GM12878 (cell line): ENCODE results near the gene SESN1. TPM values are rescaled to one million over a fixed set of nuclear protein-coding genes. Genes with fewer than 3 reads are reported as not detected.

Experiments
- ATAC-seq: fragments of 200-7000 bp; cut with Tn5 transposase; 3 replicates; pipeline ENCODE4 v1.9.1; 2020; ENCODE audit warnings: mild to moderate bottlenecking, moderate library complexity
- BruUV-seq: library from RNA; stranded (reverse); fragments of 400-500 nt; replicated peaks from 2 replicates; lab custom pipeline; 2021; lab: Mats Ljungman, UMichigan
- CTCF ChIA-PET: fragments of 300-600 bp; sonication (Branson Sonifier 250); formaldehyde crosslinking; extraction: SDS; loops from one replicate; lab custom pipeline; 2021; ENCODE audit warnings: inconsistent platforms; lab: Yijun Ruan, JAX
- POLR2A ChIA-PET: fragments of 350-600 bp; formaldehyde crosslinking; extraction: SDS; loops from one replicate; lab custom pipeline; 2021; ENCODE audit warnings: inconsistent platforms; lab: Charles Lee
- RAD21 ChIA-PET: fragments of 300-600 bp; sonication (Branson Sonifier 250); formaldehyde crosslinking; loops from one replicate; lab custom pipeline; 2023; ENCODE audit warnings: antibody characterized with exemption; ENCODE audit not compliant: unreplicated experiment; lab: Charles Lee
- SMC1A ChIA-PET: fragments of 300-600 bp; sonication (Branson Sonifier 250); formaldehyde crosslinking; loops from one replicate; lab custom pipeline; 2023; ENCODE audit not compliant: unreplicated experiment, uncharacterized antibody; lab: Charles Lee
- DNase-seq: peaks from one replicate; pipeline ENCODE4 v3.0.0-alpha.2; 2011; ENCODE audit warnings: low read depth, low spot score
- FAIRE-seq: peaks from 3 replicates; lab custom pipeline; 2011; peaks lifted over from hg19 to GRCh38; lab: Jason Lieb, UNC
- H2AFZ ChIP-seq: 2 replicates; pipeline ENCODE4 v1.6.0; 2011; ENCODE audit warnings: low read depth, low read length, control low read depth; ENCODE audit not compliant: control insufficient read depth
- H3K27ac ChIP-seq: 2 replicates; pipeline ENCODE4 v1.5.1; 2011; ENCODE audit warnings: control low read depth; ENCODE audit not compliant: control insufficient read depth, insufficient read depth
- H3K27me3 ChIP-seq, 2 experiments: replicated peaks in 1 of 2; 2 replicates each; pipeline versions ENCODE4 v1.6.0 to v1.6.1; 2011; ENCODE audit warnings: low read length in 1 of 2; ENCODE audit not compliant: control insufficient read depth in 2 of 2, insufficient read depth in 2 of 2
- H3K36me3 ChIP-seq, 2 experiments: 2 replicates each; pipeline ENCODE4 v1.5.1; 2011; ENCODE audit warnings: low read length in 1 of 2; ENCODE audit not compliant: control insufficient read depth in 2 of 2, insufficient read depth in 2 of 2
- H3K4me1 ChIP-seq: 2 replicates; pipeline ENCODE4 v1.6.1; 2011; ENCODE audit warnings: mild to moderate bottlenecking, low read length, moderate library complexity, mixed read lengths; ENCODE audit not compliant: control insufficient read depth, insufficient read depth
- H3K4me2 ChIP-seq: 2 replicates; pipeline ENCODE4 v1.6.0; 2011; ENCODE audit warnings: control low read depth; ENCODE audit not compliant: control insufficient read depth, insufficient read depth
- H3K4me3 ChIP-seq: fragments of 200-600 bp; sonication (generic); 2 replicates; pipeline ENCODE4 v1.5.1; 2016
- H3K79me2 ChIP-seq: 2 replicates; pipeline ENCODE4 v1.6.0; 2011; ENCODE audit warnings: low read length; ENCODE audit not compliant: control insufficient read depth, insufficient read depth
- H3K9ac ChIP-seq: 2 replicates; pipeline ENCODE4 v1.8.0; 2011; ENCODE audit warnings: low read length, control low read depth, mixed read lengths; ENCODE audit not compliant: control insufficient read depth, insufficient read depth
- H3K9me3 ChIP-seq: replicated peaks from 3 replicates; pipeline ENCODE4 v1.5.1; 2011; ENCODE audit warnings: mild to moderate bottlenecking, low read length; ENCODE audit not compliant: control insufficient read depth, insufficient read depth
- H4K20me1 ChIP-seq: 2 replicates; pipeline ENCODE4 v1.6.0; 2011; ENCODE audit not compliant: control insufficient read depth, insufficient read depth
- BHLHE40 ChIP-seq, 2 experiments: fragments of 450-650 bp in 1 of 2; IDR thresholded peaks; 2 replicates each; pipeline ENCODE4 v1.6.1; 2011 to 2017; ENCODE audit warnings: low read depth in 2 of 2, borderline replicate concordance in 1 of 2, improper control_type of control experiment in 1 of 2, low read length in 1 of 2, mild to moderate bottlenecking in 1 of 2
- ESRRA ChIP-seq: IDR thresholded peaks from 2 replicates; pipeline ENCODE4 v1.6.1; 2012; ENCODE audit warnings: mild to moderate bottlenecking, low read length, improper control_type of control experiment
- GABPA ChIP-seq: IDR thresholded peaks from 2 replicates; pipeline ENCODE4 v1.6.1; 2014; ENCODE audit warnings: antibody characterized with exemption, low read depth, mild to moderate bottlenecking, inconsistent platforms
- HDAC2 ChIP-seq: fragments of 200-600 bp; sonication (generic); IDR thresholded peaks from 2 replicates; pipeline ENCODE4 v1.6.1; 2017
- JUNB ChIP-seq: IDR thresholded peaks from 2 replicates; pipeline ENCODE4 v1.6.1; 2016; ENCODE audit warnings: antibody characterized with exemption, mild to moderate bottlenecking
- KAT2A ChIP-seq: conservative IDR thresholded peaks from 2 replicates; pipeline ENCODE4 v1.6.1; 2011; ENCODE audit warnings: low read depth, low read length; ENCODE audit not compliant: control insufficient read depth
- MYC ChIP-seq: IDR thresholded peaks from 2 replicates; pipeline ENCODE4 v1.6.1; 2011; ENCODE audit warnings: mild to moderate bottlenecking, low read length, moderate library complexity, inconsistent platforms; ENCODE audit not compliant: insufficient read depth, insufficient replicate concordance, insufficient read length, severe bottlenecking
- NFXL1 ChIP-seq: fragments of 450-650 bp; IDR thresholded peaks from 2 replicates; pipeline ENCODE4 v1.6.1; 2017; ENCODE audit warnings: antibody characterized with exemption, mild to moderate bottlenecking, borderline replicate concordance
- RAD51 ChIP-seq: fragments of 450-650 bp; IDR thresholded peaks from 2 replicates; pipeline ENCODE4 v1.6.1; 2016; ENCODE audit warnings: moderate library complexity, mild to moderate bottlenecking, inconsistent platforms
- SMAD5 ChIP-seq: IDR thresholded peaks from 2 replicates; pipeline ENCODE4 v1.6.1; 2016; ENCODE audit warnings: antibody characterized with exemption, low read depth
- SREBF1 ChIP-seq: IDR thresholded peaks from 2 replicates; pipeline ENCODE4 v1.6.1; 2012; ENCODE audit warnings: mild to moderate bottlenecking, low read length
- TAF1 ChIP-seq: IDR thresholded peaks from 2 replicates; pipeline ENCODE4 v1.6.1; 2011; ENCODE audit warnings: mild to moderate bottlenecking, low read depth, low read length, borderline replicate concordance
- ZNF622 ChIP-seq: fragments of 450-650 bp; IDR thresholded peaks from 2 replicates; pipeline ENCODE4 v1.6.1; 2017; ENCODE audit warnings: mild to moderate bottlenecking, inconsistent platforms
- WGBS: methylation state at CpG from one replicate; pipeline ENCODE4 v1.1.6; 2016; ENCODE audit warnings: low lambda C conversion rate; ENCODE audit not compliant: insufficient replicate concordance, insufficient coverage; ENCODE audit errors: missing lambda C conversion rate; 5-methylcytosine and 5-hydroxymethylcytosine counted together
- in situ Hi-C: fragments of 300-500 bp; cut with MboI; formaldehyde crosslinking; loops from 9 replicates; pipeline ENCODE4 v1.14.3; 2018; ENCODE audit warnings: mixed read lengths
- intact Hi-C: fragments of 100-400 bp; cut with micrococcal nuclease; formaldehyde crosslinking; loops from one replicate; pipeline ENCODE4 v1.14.2; 2022; ENCODE audit not compliant: unreplicated experiment
- polyA plus RNA-seq, 11 experiments: library from polyadenylated mRNA; depleted of rRNA in 4 of 11; unstranded in 6 of 11; stranded (reverse) in 5 of 11; fragments of >200 nt; fragmentation: Nextera tagmentation in 4 of 11; fragmentation: Illumina TruSeq in 1 of 11; extraction: Ambion mirVana in 4 of 11; extraction: Trizol in 1 of 11; gene quantifications; 1 replicate in 1 of 11; 2 replicates in 10 of 11; pipeline versions ENCODE4 v1.2.1 to v1.2.3, GENCODE V29; 2011 to 2016; ENCODE audit warnings: inconsistent platforms in 2 of 11, missing spikeins in 2 of 11, low read depth in 1 of 11
- total RNA-seq, 4 experiments: library from RNA; depleted of rRNA in 3 of 4; stranded (reverse); fragments of >200 nt in 3 of 4; fragmentation: Illumina TruSeq in 1 of 4; extraction: Trizol in 1 of 4; gene quantifications; 2 replicates each; pipeline versions ENCODE4 v1.2.1 to v1.2.3, GENCODE V29; 2013 to 2021
- TF ChIP-seq, protein P1 (sequence below): fragments of 450-650 bp; IDR thresholded peaks from 2 replicates; pipeline ENCODE4 v1.6.1; 2017; ENCODE audit warnings: low read depth, mild to moderate bottlenecking, moderate library complexity
- TF ChIP-seq, protein P2 (sequence below): IDR thresholded peaks from 2 replicates; pipeline ENCODE4 v1.6.1; 2011; ENCODE audit warnings: low read depth, mild to moderate bottlenecking, low read length, moderate library complexity, borderline replicate concordance; ENCODE audit errors: extremely low read depth
- TF ChIP-seq, protein P3 (sequence below): IDR thresholded peaks from 2 replicates; pipeline ENCODE4 v1.6.1; 2012; ENCODE audit warnings: mild to moderate bottlenecking, low read depth, low read length

Gene SESN1
- total and polyA plus RNA-seq, 10 of the 15 experiments (the other 5 are each of a cell fraction or from before 2014, with no cell fraction given), result 1.3 to 13.0 (median 3.3) TPM

DNA sequence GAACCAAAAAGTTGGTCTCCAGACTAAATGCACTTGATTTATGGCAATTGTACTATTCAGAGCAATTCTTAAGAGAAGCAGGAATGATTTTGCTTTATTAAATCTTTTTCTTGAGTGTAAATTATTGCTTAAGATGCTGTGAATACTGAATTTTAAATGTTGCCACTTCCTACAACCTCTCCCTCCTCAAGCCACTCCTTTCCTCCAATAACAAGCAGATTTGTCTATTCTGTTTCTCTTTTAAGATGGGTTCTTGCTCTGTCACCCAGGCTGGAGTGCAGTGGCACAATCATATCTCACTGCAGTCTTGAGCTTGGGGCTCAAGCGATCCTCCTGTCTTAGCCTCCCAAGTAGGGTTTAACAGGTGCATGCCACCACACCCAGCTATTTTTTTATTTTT is 65.3 kb downstream of the SESN1 start (continued):
- TF ChIP-seq, protein P1, sequence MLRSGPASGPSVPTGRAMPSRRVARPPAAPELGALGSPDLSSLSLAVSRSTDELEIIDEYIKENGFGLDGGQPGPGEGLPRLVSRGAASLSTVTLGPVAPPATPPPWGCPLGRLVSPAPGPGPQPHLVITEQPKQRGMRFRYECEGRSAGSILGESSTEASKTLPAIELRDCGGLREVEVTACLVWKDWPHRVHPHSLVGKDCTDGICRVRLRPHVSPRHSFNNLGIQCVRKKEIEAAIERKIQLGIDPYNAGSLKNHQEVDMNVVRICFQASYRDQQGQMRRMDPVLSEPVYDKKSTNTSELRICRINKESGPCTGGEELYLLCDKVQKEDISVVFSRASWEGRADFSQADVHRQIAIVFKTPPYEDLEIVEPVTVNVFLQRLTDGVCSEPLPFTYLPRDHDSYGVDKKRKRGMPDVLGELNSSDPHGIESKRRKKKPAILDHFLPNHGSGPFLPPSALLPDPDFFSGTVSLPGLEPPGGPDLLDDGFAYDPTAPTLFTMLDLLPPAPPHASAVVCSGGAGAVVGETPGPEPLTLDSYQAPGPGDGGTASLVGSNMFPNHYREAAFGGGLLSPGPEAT, result no peak
- TF ChIP-seq, protein P2, sequence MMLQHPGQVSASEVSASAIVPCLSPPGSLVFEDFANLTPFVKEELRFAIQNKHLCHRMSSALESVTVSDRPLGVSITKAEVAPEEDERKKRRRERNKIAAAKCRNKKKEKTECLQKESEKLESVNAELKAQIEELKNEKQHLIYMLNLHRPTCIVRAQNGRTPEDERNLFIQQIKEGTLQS, result no peak
- TF ChIP-seq ESRRA, result no peak

DNA sequence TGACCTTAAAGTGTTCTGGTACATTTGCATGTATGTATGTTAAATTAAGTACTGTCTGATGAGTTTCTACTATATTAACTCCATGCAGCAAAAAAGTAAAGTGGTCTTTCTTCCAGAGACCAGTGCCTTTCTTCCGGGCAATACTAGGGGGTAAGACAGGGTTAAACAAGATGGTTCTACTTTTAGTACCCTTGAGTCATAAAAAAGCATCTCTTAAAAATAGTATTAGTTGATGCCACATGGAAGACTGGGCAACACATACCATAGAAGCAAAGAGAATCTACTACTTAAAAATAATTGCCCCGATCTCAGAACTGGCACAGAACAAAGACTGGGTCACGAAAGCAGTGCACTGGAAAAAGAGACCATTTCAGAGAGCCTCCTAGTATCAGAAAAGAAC is 66.2 kb downstream of the SESN1 start:
- FAIRE-seq, result no peak
- 78% methylated on average over 3 of the region's 3 CpGs for WGBS
- CTCF ChIA-PET, result no interaction called here

More for the DNA sequence above, 66.2 kb downstream of the SESN1 start:
- TF ChIP-seq TAF1 (no peak), MYC (no peak), GABPA (no peak), RAD51 (no peak), JUNB (no peak), SREBF1 (no peak), HDAC2 (no peak), NFXL1 (no peak), ZNF622 (no peak), KAT2A (no peak), BHLHE40 (IDR thresholded peaks at IDR 0.05; ENCODE audit: borderline replicate concordance in 1 of 2, low read depth in 2 of 2, low read length in 1 of 2) (no peak), SMAD5 (no peak)
- TF ChIP-seq, protein P3, sequence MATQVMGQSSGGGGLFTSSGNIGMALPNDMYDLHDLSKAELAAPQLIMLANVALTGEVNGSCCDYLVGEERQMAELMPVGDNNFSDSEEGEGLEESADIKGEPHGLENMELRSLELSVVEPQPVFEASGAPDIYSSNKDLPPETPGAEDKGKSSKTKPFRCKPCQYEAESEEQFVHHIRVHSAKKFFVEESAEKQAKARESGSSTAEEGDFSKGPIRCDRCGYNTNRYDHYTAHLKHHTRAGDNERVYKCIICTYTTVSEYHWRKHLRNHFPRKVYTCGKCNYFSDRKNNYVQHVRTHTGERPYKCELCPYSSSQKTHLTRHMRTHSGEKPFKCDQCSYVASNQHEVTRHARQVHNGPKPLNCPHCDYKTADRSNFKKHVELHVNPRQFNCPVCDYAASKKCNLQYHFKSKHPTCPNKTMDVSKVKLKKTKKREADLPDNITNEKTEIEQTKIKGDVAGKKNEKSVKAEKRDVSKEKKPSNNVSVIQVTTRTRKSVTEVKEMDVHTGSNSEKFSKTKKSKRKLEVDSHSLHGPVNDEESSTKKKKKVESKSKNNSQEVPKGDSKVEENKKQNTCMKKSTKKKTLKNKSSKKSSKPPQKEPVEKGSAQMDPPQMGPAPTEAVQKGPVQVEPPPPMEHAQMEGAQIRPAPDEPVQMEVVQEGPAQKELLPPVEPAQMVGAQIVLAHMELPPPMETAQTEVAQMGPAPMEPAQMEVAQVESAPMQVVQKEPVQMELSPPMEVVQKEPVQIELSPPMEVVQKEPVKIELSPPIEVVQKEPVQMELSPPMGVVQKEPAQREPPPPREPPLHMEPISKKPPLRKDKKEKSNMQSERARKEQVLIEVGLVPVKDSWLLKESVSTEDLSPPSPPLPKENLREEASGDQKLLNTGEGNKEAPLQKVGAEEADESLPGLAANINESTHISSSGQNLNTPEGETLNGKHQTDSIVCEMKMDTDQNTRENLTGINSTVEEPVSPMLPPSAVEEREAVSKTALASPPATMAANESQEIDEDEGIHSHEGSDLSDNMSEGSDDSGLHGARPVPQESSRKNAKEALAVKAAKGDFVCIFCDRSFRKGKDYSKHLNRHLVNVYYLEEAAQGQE, result no peak
- ATAC-seq (no peak), DNase-seq (no peak)
- H3K4me3 ChIP-seq, result no peak overlapping the region
- H3K27me3 ChIP-seq, result peaks cover 0 to 5% of the 10 kb centered on the region in 2 experiments; a peak in 1 of 4 replicates
- BruUV-seq, result no TSS peak
- ChIA-PET SMC1A (no interaction called here), RAD21 (no interaction called here), POLR2A (no interaction called here)
- intact Hi-C loops, result no loop called here
- no peaks in the 10 kb centered on the region for H3K9me3 ChIP-seq
- H3K4me2 ChIP-seq, result no peak overlapping the region
- no peaks in the 10 kb centered on the region for H3K4me1 ChIP-seq
- H3K79me2 ChIP-seq, result no peaks in the 10 kb centered on the region
- H4K20me1 ChIP-seq, result no peaks in the 10 kb centered on the region; the same call in 1 of the 2 replicates
- in situ Hi-C loops, result no loop called here
- no peak overlapping the region for H3K27ac ChIP-seq
- H3K36me3 ChIP-seq, result no peaks in the 10 kb centered on the region
- no peak overlapping the region for H2AFZ ChIP-seq
- no peak overlapping the region for H3K9ac ChIP-seq
